DOHH2 (cell line): ENCODE results near the gene HDGFL1.

Source experiments
- H3F3A ChIP-seq: fragments of 200-600 bp; sonication (generic), shearing (Covaris generic); 2 replicates; pipeline ENCODE4 v1.6.0; 2016; ENCODE audit warnings: antibody characterized with exemption, mild to moderate bottlenecking; ENCODE audit not compliant: control insufficient read depth, insufficient read depth
- H3K27ac ChIP-seq: fragments of 200-600 bp; sonication (generic); 2 replicates; pipeline ENCODE4 v1.5.1; 2014; ENCODE audit warnings: low read depth, mild to moderate bottlenecking, low read length, moderate library complexity
- H3K27me3 ChIP-seq: fragments of 200-600 bp; sonication (generic); 2 replicates; pipeline ENCODE4 v1.6.1; 2014; ENCODE audit warnings: mild to moderate bottlenecking, low read length, mixed read lengths; ENCODE audit not compliant: control insufficient read depth
- H3K36me3 ChIP-seq: fragments of 200-600 bp; sonication (generic); 2 replicates; pipeline ENCODE4 v1.6.1; 2014; ENCODE audit warnings: mild to moderate bottlenecking, low read length, moderate library complexity, mixed read lengths; ENCODE audit not compliant: control insufficient read depth
- H3K4me1 ChIP-seq: fragments of 200-600 bp; sonication (generic); 2 replicates; pipeline ENCODE4 v1.6.1; 2014; ENCODE audit warnings: mild to moderate bottlenecking, low read length, mixed read lengths; ENCODE audit not compliant: control insufficient read depth
- H3K4me2 ChIP-seq: fragments of 200-600 bp; sonication (generic); 2 replicates; pipeline ENCODE4 v1.6.0; 2014; ENCODE audit warnings: mild to moderate bottlenecking, low read length, moderate library complexity
- H3K4me3 ChIP-seq: fragments of 200-600 bp; sonication (generic); 2 replicates; pipeline ENCODE4 v1.5.1; 2014; ENCODE audit warnings: mild to moderate bottlenecking, low read length, mixed read lengths
- H3K79me2 ChIP-seq: fragments of 200-600 bp; sonication (generic); 2 replicates; pipeline ENCODE4 v1.6.1; 2014; ENCODE audit warnings: mild to moderate bottlenecking, low read length, mixed read lengths; ENCODE audit not compliant: control insufficient read depth
- H3K9me2 ChIP-seq: fragments of 200-600 bp; sonication (generic); replicated peaks from 2 replicates; pipeline ENCODE4 v1.6.1; 2014; ENCODE audit warnings: mild to moderate bottlenecking, low read length, mixed read lengths; ENCODE audit not compliant: control insufficient read depth
- H3K9me3 ChIP-seq: fragments of 200-600 bp; sonication (generic); 2 replicates; pipeline ENCODE4 v1.6.1; 2014; ENCODE audit warnings: antibody characterized with exemption, low read length, mixed read lengths; ENCODE audit not compliant: control insufficient read depth, insufficient read depth
- H4K20me1 ChIP-seq: fragments of 200-600 bp; sonication (generic); 2 replicates; pipeline ENCODE4 v1.6.0; 2014; ENCODE audit warnings: low read depth, mild to moderate bottlenecking, antibody characterized with exemption, low read length, moderate library complexity; ENCODE audit not compliant: control insufficient read depth, insufficient read depth
- CTCF ChIP-seq: fragments of 200-600 bp; sonication (generic); IDR thresholded peaks from one replicate; pipeline ENCODE4 v1.5.1; 2014; ENCODE audit warnings: antibody characterized with exemption, mild to moderate bottlenecking, low read depth, low read length; ENCODE audit not compliant: poor library complexity, severe bottlenecking
- EZH2phosphoT487 ChIP-seq: fragments of 200-600 bp; sonication (generic); IDR thresholded peaks from 2 replicates; pipeline ENCODE4 v1.6.1; 2017; ENCODE audit warnings: borderline replicate concordance, mild to moderate bottlenecking, antibody characterized with exemption, low read length, moderate library complexity, mixed read lengths

Gene HDGFL1

GRCh38 chr6:22570185-22570551, 802 bp downstream of the HDGFL1 start:
- Histone ChIP-seq H3K4me3 (no peak overlapping the region), H3K9me2 (no peaks in the 10 kb centered on the region), H3F3A (no peaks in the 10 kb centered on the region), H3K27ac (no peak overlapping the region), H3K27me3 (no peaks in the 10 kb centered on the region), H3K36me3 (no peaks in the 10 kb centered on the region), H3K4me1 (no peaks in the 10 kb centered on the region), H3K4me2 (no peak overlapping the region), H4K20me1 (no peaks in the 10 kb centered on the region), H3K9me3 (no peaks in the 10 kb centered on the region), H3K79me2 (no peaks in the 10 kb centered on the region)
- TF ChIP-seq CTCF (no peak), EZH2phosphoT487 (no peak)

- no peak for TF ChIP-seq EZH2phosphoT487
- Histone ChIP-seq H3K4me2 (no peak overlapping the region), H3K27ac (no peak overlapping the region), H3F3A (no peaks in the 10 kb centered on the region), H4K20me1 (no peaks in the 10 kb centered on the region), H3K9me3 (no peaks in the 10 kb centered on the region), H3K36me3 (no peaks in the 10 kb centered on the region), H3K79me2 (no peaks in the 10 kb centered on the region), H3K9me2 (no peaks in the 10 kb centered on the region), H3K4me3 (no peak overlapping the region), H3K27me3 (no peaks in the 10 kb centered on the region), H3K4me1 (no peaks in the 10 kb centered on the region)
Observed at GRCh38 chr6:22575190-22575589, 5.8 kb downstream of the HDGFL1 start.

- TF ChIP-seq EZH2phosphoT487 (no peak), CTCF (no peak)
- H3K36me3 ChIP-seq = no peaks in the 10 kb centered on the region
- H3K9me2 ChIP-seq = no peaks in the 10 kb centered on the region; the same call in 1 of the 2 replicates
Observed at GRCh38 chr6:22579439-22579838, 10.1 kb downstream of the HDGFL1 start.

GRCh38 chr6:22580337-22580736, 11.0 kb downstream of the HDGFL1 start:
- Histone ChIP-seq H3K27me3 (no peaks in the 10 kb centered on the region), H3K27ac (no peak overlapping the region), H3K36me3 (no peaks in the 10 kb centered on the region), H4K20me1 (no peaks in the 10 kb centered on the region), H3K79me2 (no peaks in the 10 kb centered on the region), H3F3A (no peaks in the 10 kb centered on the region), H3K4me3 (no peak overlapping the region), H3K4me2 (no peak overlapping the region), H3K9me2 (no peaks in the 10 kb centered on the region; the same call in 1 of the 2 replicates), H3K9me3 (no peaks in the 10 kb centered on the region; the same call in 1 of the 2 replicates), H3K4me1 (no peaks in the 10 kb centered on the region)
- TF ChIP-seq CTCF (no peak), EZH2phosphoT487 (no peak)

More at GRCh38 chr6:22579439-22579838, 10.1 kb downstream of the HDGFL1 start:
- Histone ChIP-seq H3K9me3 (no peaks in the 10 kb centered on the region; the same call in 1 of the 2 replicates), H3K4me2 (no peak overlapping the region), H3K4me3 (no peak overlapping the region), H3K27ac (no peak overlapping the region), H3K27me3 (no peaks in the 10 kb centered on the region), H4K20me1 (no peaks in the 10 kb centered on the region), H3K4me1 (no peaks in the 10 kb centered on the region), H3K79me2 (no peaks in the 10 kb centered on the region), H3F3A (no peaks in the 10 kb centered on the region)
